Measurements from ENCODE around the gene UNCX. TPM values are rescaled to one million over a fixed set of nuclear protein-coding genes. Genes with fewer than 3 reads are reported as not detected.

UNCX gene
- polyA plus RNA-seq, 1 donor (not counting 4 experiments of a cell fraction or from before 2014, with no cell fraction given), result not detected

- no peaks in the 10 kb centered on the region for H3K79me2 ChIP-seq (ENCODE audit: control insufficient read depth, insufficient read depth, low read length)
These were observed 13.6 kb downstream of the UNCX start for GRCh38 chr7:1246160-1246870.

GRCh38 chr7:1246871-1247526 lies 14.3 kb downstream of the UNCX start:
- H3K4me3 ChIP-seq (ENCODE audit: control insufficient read depth in 2 of 3, extremely low read depth in 1 of 3, insufficient read depth in 2 of 3, low read depth in 1 of 3, low read length in 3 of 3), result no peak overlapping the region
- H3K4me2 ChIP-seq (ENCODE audit: control insufficient read depth, extremely low read depth, insufficient read depth, low read depth, low read length), result no peak overlapping the region
- no peak for FAIRE-seq
- H3K79me2 ChIP-seq (ENCODE audit: control insufficient read depth, insufficient read depth, low read length), result no peaks in the 10 kb centered on the region
- dilution Hi-C loops (cut with MboI; ENCODE audit: extremely low pct_ligation_motif_present, low sequenced_read_pairs), result no loop called here
- H3K4me1 ChIP-seq (ENCODE audit: control insufficient read depth, extremely low read depth, insufficient read depth, low read length), result no peaks in the 10 kb centered on the region
- H3K27me3 ChIP-seq (ENCODE audit: control insufficient read depth, extremely low read depth, insufficient read depth, low read length), result peaks cover 97% of the 10 kb centered on the region
- H3K9me1 ChIP-seq (ENCODE audit: control insufficient read depth, extremely low read depth, insufficient read depth, low read length), result no peaks in the 10 kb centered on the region
- no peak overlapping the region for H3K9ac ChIP-seq (ENCODE audit: control insufficient read depth, extremely low read depth, insufficient read depth, low read length)
- H3K36me3 ChIP-seq (ENCODE audit: control insufficient read depth in 2 of 2, extremely low read depth in 1 of 2, insufficient read depth in 2 of 2, low read length in 2 of 2), result no peaks in the 10 kb centered on the region
- no peaks in the 10 kb centered on the region for H4K20me1 ChIP-seq (ENCODE audit: control insufficient read depth, extremely low read depth, insufficient read depth, low read length)
- H2AFZ ChIP-seq (ENCODE audit: control insufficient read depth, low read length), result no peak overlapping the region
- DNase-seq (ENCODE audit: low read depth, low spot score), result no peak
- TF ChIP-seq EZH2 (IDR thresholded peaks at IDR 0.05; ENCODE audit: low read length), result peak; percentile 67
- no peak for TF ChIP-seq CTCF (optimal IDR thresholded peaks at IDR 0.05 in 1 of 3, IDR thresholded peaks at IDR 0.05 in 1 of 3, conservative IDR thresholded peaks at IDR 0.05 in 1 of 3; ENCODE audit: extremely low read depth in 1 of 3, insufficient read depth in 2 of 3, low read length in 3 of 3)
- H3K9me3 ChIP-seq (ENCODE audit: control insufficient read depth, low read depth, low read length), result no peaks in the 10 kb centered on the region
- H3K27ac ChIP-seq (ENCODE audit: control insufficient read depth, insufficient read depth, low read length), result no peak overlapping the region

More at GRCh38 chr7:1246160-1246870, 13.6 kb downstream of the UNCX start:
- Histone ChIP-seq H3K4me1 (ENCODE audit: control insufficient read depth, extremely low read depth, insufficient read depth, low read length) (no peaks in the 10 kb centered on the region), H3K27ac (ENCODE audit: control insufficient read depth, insufficient read depth, low read length) (no peak overlapping the region), H3K4me3 (ENCODE audit: control insufficient read depth in 2 of 3, extremely low read depth in 1 of 3, insufficient read depth in 2 of 3, low read depth in 1 of 3, low read length in 3 of 3) (no peak overlapping the region), H4K20me1 (ENCODE audit: control insufficient read depth, extremely low read depth, insufficient read depth, low read length) (no peaks in the 10 kb centered on the region), H3K9ac (ENCODE audit: control insufficient read depth, extremely low read depth, insufficient read depth, low read length) (no peak overlapping the region), H3K9me3 (ENCODE audit: control insufficient read depth, low read depth, low read length) (no peaks in the 10 kb centered on the region), H3K27me3 (ENCODE audit: control insufficient read depth, extremely low read depth, insufficient read depth, low read length) (peaks cover 98% of the 10 kb centered on the region), H3K36me3 (ENCODE audit: control insufficient read depth in 2 of 2, extremely low read depth in 1 of 2, insufficient read depth in 2 of 2, low read length in 2 of 2) (no peaks in the 10 kb centered on the region), H2AFZ (ENCODE audit: control insufficient read depth, low read length) (no peak overlapping the region), H3K9me1 (ENCODE audit: control insufficient read depth, extremely low read depth, insufficient read depth, low read length) (no peaks in the 10 kb centered on the region), H3K4me2 (ENCODE audit: control insufficient read depth, extremely low read depth, insufficient read depth, low read depth, low read length) (no peak overlapping the region)
- no peak for FAIRE-seq
- dilution Hi-C loops (cut with MboI; ENCODE audit: extremely low pct_ligation_motif_present, low sequenced_read_pairs), result no loop called here
- TF ChIP-seq CTCF (optimal IDR thresholded peaks at IDR 0.05 in 1 of 3, IDR thresholded peaks at IDR 0.05 in 1 of 3, conservative IDR thresholded peaks at IDR 0.05 in 1 of 3; ENCODE audit: extremely low read depth in 1 of 3, insufficient read depth in 2 of 3, low read length in 3 of 3), result no peak
- peak; percentile 83 for TF ChIP-seq EZH2 (IDR thresholded peaks at IDR 0.05; ENCODE audit: low read length)
- no peak for DNase-seq (ENCODE audit: low read depth, low spot score)

Data from keratinocyte (primary cell).